HL-60 (cell line): Measurements from ENCODE around the gene SMURF2.

Source experiments
- CTCF ChIP-seq: IDR thresholded peaks from one replicate; pipeline ENCODE4 v1.5.1; 2011; ENCODE audit warnings: low read length, control low read depth, inconsistent platforms; ENCODE audit not compliant: insufficient read depth
- GABPA ChIP-seq: IDR thresholded peaks from 2 replicates; pipeline ENCODE4 v1.6.1; 2012; ENCODE audit warnings: low read depth
- POLR2AphosphoS5 ChIP-seq: IDR thresholded peaks from 2 replicates; pipeline ENCODE4 v1.6.1; 2012; ENCODE audit warnings: low read depth
- REST ChIP-seq: IDR thresholded peaks from 2 replicates; pipeline ENCODE4 v1.6.1; 2012; ENCODE audit warnings: low read depth; ENCODE audit not compliant: insufficient replicate concordance
- SPI1 ChIP-seq: IDR thresholded peaks from 2 replicates; pipeline ENCODE4 v1.6.1; 2012; ENCODE audit warnings: low read depth, mild to moderate bottlenecking, borderline replicate concordance

GRCh38 chr17:64661726-64661975 is 456 bp downstream of the SMURF2 start:
- TF ChIP-seq CTCF, result no peak
- TF ChIP-seq POLR2AphosphoS5, result no peak
- no peak for TF ChIP-seq REST
- no peak for TF ChIP-seq GABPA
- no peak for TF ChIP-seq SPI1
